ENCODE measurements around the gene ODF2.

- TF ChIP-seq SMC3 (IDR thresholded peaks at IDR 0.05; ENCODE audit: low read depth, low read length) = no peak
- no peak for TF ChIP-seq CTCF (IDR thresholded peaks at IDR 0.05)
- no peak for TF ChIP-seq JUND (IDR thresholded peaks at IDR 0.05)
- TF ChIP-seq, protein P1, sequence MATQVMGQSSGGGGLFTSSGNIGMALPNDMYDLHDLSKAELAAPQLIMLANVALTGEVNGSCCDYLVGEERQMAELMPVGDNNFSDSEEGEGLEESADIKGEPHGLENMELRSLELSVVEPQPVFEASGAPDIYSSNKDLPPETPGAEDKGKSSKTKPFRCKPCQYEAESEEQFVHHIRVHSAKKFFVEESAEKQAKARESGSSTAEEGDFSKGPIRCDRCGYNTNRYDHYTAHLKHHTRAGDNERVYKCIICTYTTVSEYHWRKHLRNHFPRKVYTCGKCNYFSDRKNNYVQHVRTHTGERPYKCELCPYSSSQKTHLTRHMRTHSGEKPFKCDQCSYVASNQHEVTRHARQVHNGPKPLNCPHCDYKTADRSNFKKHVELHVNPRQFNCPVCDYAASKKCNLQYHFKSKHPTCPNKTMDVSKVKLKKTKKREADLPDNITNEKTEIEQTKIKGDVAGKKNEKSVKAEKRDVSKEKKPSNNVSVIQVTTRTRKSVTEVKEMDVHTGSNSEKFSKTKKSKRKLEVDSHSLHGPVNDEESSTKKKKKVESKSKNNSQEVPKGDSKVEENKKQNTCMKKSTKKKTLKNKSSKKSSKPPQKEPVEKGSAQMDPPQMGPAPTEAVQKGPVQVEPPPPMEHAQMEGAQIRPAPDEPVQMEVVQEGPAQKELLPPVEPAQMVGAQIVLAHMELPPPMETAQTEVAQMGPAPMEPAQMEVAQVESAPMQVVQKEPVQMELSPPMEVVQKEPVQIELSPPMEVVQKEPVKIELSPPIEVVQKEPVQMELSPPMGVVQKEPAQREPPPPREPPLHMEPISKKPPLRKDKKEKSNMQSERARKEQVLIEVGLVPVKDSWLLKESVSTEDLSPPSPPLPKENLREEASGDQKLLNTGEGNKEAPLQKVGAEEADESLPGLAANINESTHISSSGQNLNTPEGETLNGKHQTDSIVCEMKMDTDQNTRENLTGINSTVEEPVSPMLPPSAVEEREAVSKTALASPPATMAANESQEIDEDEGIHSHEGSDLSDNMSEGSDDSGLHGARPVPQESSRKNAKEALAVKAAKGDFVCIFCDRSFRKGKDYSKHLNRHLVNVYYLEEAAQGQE (IDR thresholded peaks at IDR 0.05; ENCODE audit: low read depth, low read length) = no peak
- no peak for TF ChIP-seq EZH2phosphoT487 (IDR thresholded peaks at IDR 0.05; ENCODE audit: borderline replicate concordance, low read depth)
- TF ChIP-seq, protein P2, sequence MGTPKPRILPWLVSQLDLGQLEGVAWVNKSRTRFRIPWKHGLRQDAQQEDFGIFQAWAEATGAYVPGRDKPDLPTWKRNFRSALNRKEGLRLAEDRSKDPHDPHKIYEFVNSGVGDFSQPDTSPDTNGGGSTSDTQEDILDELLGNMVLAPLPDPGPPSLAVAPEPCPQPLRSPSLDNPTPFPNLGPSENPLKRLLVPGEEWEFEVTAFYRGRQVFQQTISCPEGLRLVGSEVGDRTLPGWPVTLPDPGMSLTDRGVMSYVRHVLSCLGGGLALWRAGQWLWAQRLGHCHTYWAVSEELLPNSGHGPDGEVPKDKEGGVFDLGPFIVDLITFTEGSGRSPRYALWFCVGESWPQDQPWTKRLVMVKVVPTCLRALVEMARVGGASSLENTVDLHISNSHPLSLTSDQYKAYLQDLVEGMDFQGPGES (IDR thresholded peaks at IDR 0.05; ENCODE audit: low read depth, low read length) = no peak
Observed at GRCh38 chr9:128550226-128550625, 94.4 kb downstream of the ODF2 start.
